Endothelial cell of hepatic sinusoid (primary cell): ENCODE results near the gene AGPAT4.

Experiments
- in situ Hi-C: cut with HindIII; loops from 2 replicates; pipeline ENCODE4 v1.10.0; 2017; ENCODE audit warnings: low sequenced_read_pairs

AGPAT4 gene

GRCh38 chr6:161094955-161095354 is 178.9 kb downstream of the AGPAT4 start:
- in situ Hi-C loops = no loop called here

- in situ Hi-C loops = no loop called here
Observed at GRCh38 chr6:161091972-161092701, 181.7 kb downstream of the AGPAT4 start.

- in situ Hi-C loops = no loop called here
Observed at GRCh38 chr6:161091151-161091550, 182.7 kb downstream of the AGPAT4 start.

GRCh38 chr6:161088676-161089328 is 185.1 kb downstream of the AGPAT4 start:
- in situ Hi-C loops = no loop called here

GRCh38 chr6:161085246-161085645 is 188.6 kb downstream of the AGPAT4 start:
- in situ Hi-C loops = no loop called here

- in situ Hi-C loops = loop anchor here (5.0 kb wide), 1 partner anchor 60 kb away; no protein-coding TSS in a partner anchor
Observed at GRCh38 chr6:161082215-161082614, 191.6 kb downstream of the AGPAT4 start.

GRCh38 chr6:161080263-161080970 is 193.4 kb downstream of the AGPAT4 start:
- in situ Hi-C loops = loop anchor here (5.0 kb wide), 1 partner anchor 58 kb away; no protein-coding TSS in a partner anchor
